NOMO-1 treated with DMSO at 0.1 percent for 48 hours (cell line): ENCODE measurements around the gene TEX22.
A peak's percentile ranks its signal among the peaks of the same experiment; 100 is the strongest.

Source experiments
- DNase-seq: peaks from one replicate; lab custom pipeline; 2025; ENCODE audit not compliant: unreplicated experiment; lab: John Stamatoyannopoulos, UW

Gene TEX22

GRCh38 chr14:105366386-105367074 is 31.8 kb upstream of the TEX22 start:
- DNase-seq: no peak

- DNase-seq: no peak
Observed at GRCh38 chr14:105367116-105368031, 31.0 kb upstream of the TEX22 start.

GRCh38 chr14:105368032-105368417 is 30.3 kb upstream of the TEX22 start:
- DNase-seq: no peak

- DNase-seq: no peak
Observed at GRCh38 chr14:105368426-105368825, 29.9 kb upstream of the TEX22 start.

GRCh38 chr14:105368910-105369652 is 29.3 kb upstream of the TEX22 start:
- DNase-seq: no peak

GRCh38 chr14:105369653-105370040 is 28.7 kb upstream of the TEX22 start:
- DNase-seq: no peak

- DNase-seq: no peak
Observed at GRCh38 chr14:105374389-105374788, 23.9 kb upstream of the TEX22 start.

GRCh38 chr14:105375635-105376057 is 22.7 kb upstream of the TEX22 start:
- peak; percentile 74 for DNase-seq

GRCh38 chr14:105376521-105377440 is 21.6 kb upstream of the TEX22 start:
- no peak for DNase-seq

- DNase-seq: no peak
Observed at GRCh38 chr14:105377555-105378182, 20.7 kb upstream of the TEX22 start.

- DNase-seq: no peak
Observed at GRCh38 chr14:105378199-105378598, 20.1 kb upstream of the TEX22 start.

- DNase-seq: no peak
Observed at GRCh38 chr14:105378873-105379685, 19.3 kb upstream of the TEX22 start.

- no peak for DNase-seq
Observed at GRCh38 chr14:105379946-105380345, 18.4 kb upstream of the TEX22 start.

GRCh38 chr14:105380756-105381155 is 17.6 kb upstream of the TEX22 start:
- no peak for DNase-seq

- no peak for DNase-seq
Observed at GRCh38 chr14:105381446-105382342, 16.6 kb upstream of the TEX22 start.

GRCh38 chr14:105382343-105383082 is 15.8 kb upstream of the TEX22 start:
- no peak for DNase-seq

- DNase-seq: no peak
Observed at GRCh38 chr14:105383083-105383730, 15.1 kb upstream of the TEX22 start.
